Neural cell (in vitro differentiated cells): ENCODE results near the gene FH. TPM values are rescaled to one million over a fixed set of nuclear protein-coding genes. Genes with fewer than 3 reads are reported as not detected.
A peak's percentile ranks its signal among the peaks of the same experiment; 100 is the strongest.

Source experiments
- H2AFZ ChIP-seq: fragments of 200-600, 300-800 bp; sonication (generic), shearing (Covaris generic); 2 replicates; pipeline ENCODE4 v1.6.0; 2014; ENCODE audit warnings: low read depth, mild to moderate bottlenecking, antibody characterized with exemption, low read length, moderate library complexity
- H3F3A ChIP-seq: fragments of 200-600 bp; shearing (Covaris generic); 2 replicates; pipeline ENCODE4 v1.6.1; 2016; ENCODE audit warnings: mild to moderate bottlenecking, moderate library complexity, mixed read lengths, antibody characterized with exemption, low read length; ENCODE audit not compliant: insufficient read depth, poor library complexity, severe bottlenecking
- H3K27ac ChIP-seq: fragments of 200-600, 300-800 bp; sonication (generic), shearing (Covaris generic); 2 replicates; pipeline ENCODE4 v1.5.1; 2014; ENCODE audit warnings: mild to moderate bottlenecking, low read length, moderate library complexity
- H3K27me3 ChIP-seq: fragments of 300-800, 200-600 bp; sonication (generic), shearing (Covaris generic); 2 replicates; pipeline ENCODE4 v1.6.0; 2014; ENCODE audit warnings: mild to moderate bottlenecking, low read depth, low read length, moderate library complexity; ENCODE audit not compliant: insufficient read depth
- H3K36me3 ChIP-seq: fragments of 300-800, 200-600 bp; sonication (generic), shearing (Covaris generic); 2 replicates; pipeline ENCODE4 v1.5.1; 2014; ENCODE audit warnings: mild to moderate bottlenecking, antibody characterized with exemption, low read length, moderate library complexity; ENCODE audit not compliant: insufficient read depth
- H3K4me2 ChIP-seq: fragments of 300-800, 200-600 bp; sonication (generic), shearing (Covaris generic); 2 replicates; pipeline ENCODE4 v1.6.0; 2014; ENCODE audit warnings: mild to moderate bottlenecking, low read length
- H3K4me3 ChIP-seq: fragments of 300-800, 200-600 bp; sonication (generic), shearing (Covaris generic); 2 replicates; pipeline ENCODE4 v1.5.1; 2014; ENCODE audit warnings: mild to moderate bottlenecking, low read length, moderate library complexity
- H3K79me2 ChIP-seq: fragments of 200-600 bp; shearing (Covaris generic); replicated peaks from 2 replicates; pipeline ENCODE4 v1.6.0; 2014; ENCODE audit warnings: mild to moderate bottlenecking, low read length, moderate library complexity; ENCODE audit not compliant: insufficient read depth
- H3K9ac ChIP-seq: fragments of 300-800, 200-600 bp; sonication (generic), shearing (Covaris generic); 2 replicates; pipeline ENCODE4 v1.6.1; 2016; ENCODE audit warnings: mild to moderate bottlenecking, low read length, mixed read lengths
- H3K9me2 ChIP-seq: fragments of 200-600 bp; shearing (Covaris generic); 2 replicates; pipeline ENCODE4 v1.6.1; 2016; ENCODE audit warnings: mild to moderate bottlenecking, low read length, mixed read lengths; ENCODE audit not compliant: insufficient read depth
- H3K9me3 ChIP-seq: fragments of 200-600, 300-800 bp; sonication (generic), shearing (Covaris generic); 2 replicates; pipeline ENCODE4 v1.6.1; 2016; ENCODE audit warnings: mild to moderate bottlenecking, mixed run types, low read length, moderate library complexity, mixed read lengths
- H4K20me1 ChIP-seq: fragments of 200-600 bp; shearing (Covaris generic); 2 replicates; pipeline ENCODE4 v1.6.1; 2016; ENCODE audit warnings: mild to moderate bottlenecking, mixed run types; ENCODE audit not compliant: insufficient read depth
- EP300 ChIP-seq: fragments of 450-650 bp; conservative IDR thresholded peaks from 2 replicates; pipeline ENCODE4 v1.6.1; 2014; ENCODE audit warnings: antibody characterized with exemption, mild to moderate bottlenecking, moderate library complexity; ENCODE audit not compliant: poor library complexity, severe bottlenecking
- EZH2 ChIP-seq: fragments of 200-600, 300-800 bp; shearing (Covaris generic), sonication (generic); IDR thresholded peaks from 2 replicates; pipeline ENCODE4 v1.6.1; 2014; ENCODE audit warnings: antibody characterized with exemption, low read length, borderline replicate concordance, mild to moderate bottlenecking; ENCODE audit not compliant: insufficient read depth, poor library complexity, severe bottlenecking
- MXI1 ChIP-seq: fragments of 450-650 bp; conservative IDR thresholded peaks from 2 replicates; pipeline ENCODE4 v1.6.1; 2014; ENCODE audit warnings: antibody characterized with exemption, mild to moderate bottlenecking; ENCODE audit not compliant: poor library complexity, severe bottlenecking
- POLR2AphosphoS5 ChIP-seq: IDR thresholded peaks from 2 replicates; pipeline ENCODE4 v1.6.1; 2012
- RAD21 ChIP-seq: fragments of 450-650 bp; conservative IDR thresholded peaks from 2 replicates; pipeline ENCODE4 v1.6.1; 2014; ENCODE audit warnings: antibody characterized with exemption, mild to moderate bottlenecking, moderate library complexity
- SMC3 ChIP-seq: fragments of 450-650 bp; conservative IDR thresholded peaks from 2 replicates; pipeline ENCODE4 v1.6.1; 2014; ENCODE audit warnings: antibody characterized with exemption, mild to moderate bottlenecking, moderate library complexity; ENCODE audit not compliant: poor library complexity
- TAF1 ChIP-seq: IDR thresholded peaks from 2 replicates; pipeline ENCODE4 v1.6.1; 2012; ENCODE audit warnings: low read depth
- polyA minus RNA-seq: library from RNA; depleted of rRNA, polyadenylated mRNA; stranded (reverse); fragments of >200 nt; gene quantifications from 2 replicates; pipeline ENCODE4 v1.2.3, GENCODE V29; 2014
- polyA plus RNA-seq: library from polyadenylated mRNA; depleted of rRNA; stranded (reverse); fragments of >200 nt; gene quantifications from 2 replicates; pipeline ENCODE4 v1.2.3, GENCODE V29; 2014
- TF ChIP-seq, protein P1 (sequence below): fragments of 450-650 bp; IDR thresholded peaks from 2 replicates; pipeline ENCODE4 v1.5.1; 2014; ENCODE audit warnings: antibody characterized with exemption, mild to moderate bottlenecking, moderate library complexity; ENCODE audit not compliant: poor library complexity, severe bottlenecking
- TF ChIP-seq, protein P2 (sequence below): IDR thresholded peaks from 2 replicates; pipeline ENCODE4 v1.6.1; 2012; ENCODE audit warnings: borderline replicate concordance

Gene FH
- polyA plus RNA-seq = 99.4 and 114 TPM in 2 replicates
- polyA minus RNA-seq = 77.4 and 84.9 TPM in 2 replicates

- Histone ChIP-seq H3K9ac (peak within 1 kb of the TSS; percentile 82), H3K4me3 (peak within 1 kb of the TSS; percentile 88), H3K27ac (peak within 1 kb of the TSS; percentile 71), H2AFZ (peak within 1 kb of the TSS; percentile 57), H3F3A (no peaks in the 10 kb centered on the region), H3K9me2 (no peaks in the 10 kb centered on the region), H3K9me3 (no peaks in the 10 kb centered on the region), H4K20me1 (no peaks in the 10 kb centered on the region), H3K27me3 (no peaks in the 10 kb centered on the region), H3K79me2 (peaks cover 25% of the 10 kb centered on the region), H3K36me3 (no peaks in the 10 kb centered on the region), H3K4me2 (peak within 1 kb of the TSS; percentile 82)
- peak; percentile 43 for TF ChIP-seq EP300
- TF ChIP-seq, protein P1, sequence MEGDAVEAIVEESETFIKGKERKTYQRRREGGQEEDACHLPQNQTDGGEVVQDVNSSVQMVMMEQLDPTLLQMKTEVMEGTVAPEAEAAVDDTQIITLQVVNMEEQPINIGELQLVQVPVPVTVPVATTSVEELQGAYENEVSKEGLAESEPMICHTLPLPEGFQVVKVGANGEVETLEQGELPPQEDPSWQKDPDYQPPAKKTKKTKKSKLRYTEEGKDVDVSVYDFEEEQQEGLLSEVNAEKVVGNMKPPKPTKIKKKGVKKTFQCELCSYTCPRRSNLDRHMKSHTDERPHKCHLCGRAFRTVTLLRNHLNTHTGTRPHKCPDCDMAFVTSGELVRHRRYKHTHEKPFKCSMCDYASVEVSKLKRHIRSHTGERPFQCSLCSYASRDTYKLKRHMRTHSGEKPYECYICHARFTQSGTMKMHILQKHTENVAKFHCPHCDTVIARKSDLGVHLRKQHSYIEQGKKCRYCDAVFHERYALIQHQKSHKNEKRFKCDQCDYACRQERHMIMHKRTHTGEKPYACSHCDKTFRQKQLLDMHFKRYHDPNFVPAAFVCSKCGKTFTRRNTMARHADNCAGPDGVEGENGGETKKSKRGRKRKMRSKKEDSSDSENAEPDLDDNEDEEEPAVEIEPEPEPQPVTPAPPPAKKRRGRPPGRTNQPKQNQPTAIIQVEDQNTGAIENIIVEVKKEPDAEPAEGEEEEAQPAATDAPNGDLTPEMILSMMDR = no peak
- TF ChIP-seq, protein P2, sequence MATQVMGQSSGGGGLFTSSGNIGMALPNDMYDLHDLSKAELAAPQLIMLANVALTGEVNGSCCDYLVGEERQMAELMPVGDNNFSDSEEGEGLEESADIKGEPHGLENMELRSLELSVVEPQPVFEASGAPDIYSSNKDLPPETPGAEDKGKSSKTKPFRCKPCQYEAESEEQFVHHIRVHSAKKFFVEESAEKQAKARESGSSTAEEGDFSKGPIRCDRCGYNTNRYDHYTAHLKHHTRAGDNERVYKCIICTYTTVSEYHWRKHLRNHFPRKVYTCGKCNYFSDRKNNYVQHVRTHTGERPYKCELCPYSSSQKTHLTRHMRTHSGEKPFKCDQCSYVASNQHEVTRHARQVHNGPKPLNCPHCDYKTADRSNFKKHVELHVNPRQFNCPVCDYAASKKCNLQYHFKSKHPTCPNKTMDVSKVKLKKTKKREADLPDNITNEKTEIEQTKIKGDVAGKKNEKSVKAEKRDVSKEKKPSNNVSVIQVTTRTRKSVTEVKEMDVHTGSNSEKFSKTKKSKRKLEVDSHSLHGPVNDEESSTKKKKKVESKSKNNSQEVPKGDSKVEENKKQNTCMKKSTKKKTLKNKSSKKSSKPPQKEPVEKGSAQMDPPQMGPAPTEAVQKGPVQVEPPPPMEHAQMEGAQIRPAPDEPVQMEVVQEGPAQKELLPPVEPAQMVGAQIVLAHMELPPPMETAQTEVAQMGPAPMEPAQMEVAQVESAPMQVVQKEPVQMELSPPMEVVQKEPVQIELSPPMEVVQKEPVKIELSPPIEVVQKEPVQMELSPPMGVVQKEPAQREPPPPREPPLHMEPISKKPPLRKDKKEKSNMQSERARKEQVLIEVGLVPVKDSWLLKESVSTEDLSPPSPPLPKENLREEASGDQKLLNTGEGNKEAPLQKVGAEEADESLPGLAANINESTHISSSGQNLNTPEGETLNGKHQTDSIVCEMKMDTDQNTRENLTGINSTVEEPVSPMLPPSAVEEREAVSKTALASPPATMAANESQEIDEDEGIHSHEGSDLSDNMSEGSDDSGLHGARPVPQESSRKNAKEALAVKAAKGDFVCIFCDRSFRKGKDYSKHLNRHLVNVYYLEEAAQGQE = peak; percentile 80
- TF ChIP-seq SMC3 = peak; percentile 36
- no peak for TF ChIP-seq EZH2
- peak; percentile 79 for TF ChIP-seq TAF1
- peak; percentile 83 for TF ChIP-seq MXI1
- peak; percentile 94 for TF ChIP-seq POLR2AphosphoS5
- TF ChIP-seq RAD21 = peak; percentile 27
Measured at GRCh38 chr1:241519308-241520079, at the start of gene FH. TSS of gene FH (minus strand) at chr1:241519755. CDS start at chr1:241519722, 33 bp downstream.

GRCh38 chr1:241560849-241561187, 41.3 kb upstream of the FH start:
- TF ChIP-seq EZH2 = no peak
- Histone ChIP-seq H3K4me3 (no peak overlapping the region), H2AFZ (no peak overlapping the region), H4K20me1 (no peaks in the 10 kb centered on the region), H3K9me2 (no peaks in the 10 kb centered on the region), H3K9me3 (no peaks in the 10 kb centered on the region), H3K27ac (no peak overlapping the region), H3F3A (no peaks in the 10 kb centered on the region), H3K9ac (no peak overlapping the region), H3K36me3 (no peaks in the 10 kb centered on the region), H3K4me2 (no peak overlapping the region), H3K79me2 (no peaks in the 10 kb centered on the region), H3K27me3 (no peaks in the 10 kb centered on the region)
